Stomach (tissue), 4 donors: ENCODE measurements around the gene FBN2.

ENCODE experiments used
- POLR2A ChIP-seq, 4 donors: fragments of 450-650 bp; IDR thresholded peaks; one replicate each; pipeline ENCODE4 v1.6.1; 2016; ENCODE audit warnings: antibody characterized with exemption in 4 of 4, control low read depth in 2 of 4, mild to moderate bottlenecking in 1 of 4, moderate library complexity in 1 of 4
- POLR2AphosphoS5 ChIP-seq, 3 donors: sonication (generic); formaldehyde crosslinking; IDR thresholded peaks; one replicate each; pipeline ENCODE4 v1.6.1; 2016; ENCODE audit warnings: antibody characterized with exemption in 3 of 3
- TF ChIP-seq, protein P1 (sequence below), 7 experiments: fragments of 450-650 bp in 4 of 7; fragments of 200-600 bp in 3 of 7; sonication (generic) in 3 of 7; IDR thresholded peaks; one replicate each; pipeline ENCODE4 v1.5.1; 2016 to 2019; ENCODE audit warnings: antibody characterized with exemption in 7 of 7, control low read depth in 2 of 7, mild to moderate bottlenecking in 1 of 7

DNA sequence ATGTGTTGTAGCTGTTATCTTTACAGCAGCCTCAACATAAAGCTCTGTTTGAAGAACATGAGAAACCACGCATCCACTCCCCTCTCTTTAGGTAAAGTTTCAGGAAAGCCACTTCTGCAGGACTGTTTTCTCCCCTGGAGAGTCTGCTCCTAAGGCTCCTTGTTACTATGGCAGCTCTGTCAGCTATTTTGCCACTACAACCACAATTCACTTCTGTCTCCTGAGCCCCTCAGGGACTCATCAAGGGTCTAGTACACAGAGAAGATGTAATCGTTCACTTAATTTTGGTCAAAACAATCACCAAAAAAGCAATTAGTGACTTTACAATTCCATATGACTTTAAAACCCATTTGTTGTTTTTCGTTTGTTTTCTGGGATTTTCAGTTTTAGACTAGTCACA, 157.7 kb downstream of the FBN2 start:
- no peak for TF ChIP-seq POLR2A (IDR thresholded peaks at IDR 0.05)
- TF ChIP-seq, protein P1, sequence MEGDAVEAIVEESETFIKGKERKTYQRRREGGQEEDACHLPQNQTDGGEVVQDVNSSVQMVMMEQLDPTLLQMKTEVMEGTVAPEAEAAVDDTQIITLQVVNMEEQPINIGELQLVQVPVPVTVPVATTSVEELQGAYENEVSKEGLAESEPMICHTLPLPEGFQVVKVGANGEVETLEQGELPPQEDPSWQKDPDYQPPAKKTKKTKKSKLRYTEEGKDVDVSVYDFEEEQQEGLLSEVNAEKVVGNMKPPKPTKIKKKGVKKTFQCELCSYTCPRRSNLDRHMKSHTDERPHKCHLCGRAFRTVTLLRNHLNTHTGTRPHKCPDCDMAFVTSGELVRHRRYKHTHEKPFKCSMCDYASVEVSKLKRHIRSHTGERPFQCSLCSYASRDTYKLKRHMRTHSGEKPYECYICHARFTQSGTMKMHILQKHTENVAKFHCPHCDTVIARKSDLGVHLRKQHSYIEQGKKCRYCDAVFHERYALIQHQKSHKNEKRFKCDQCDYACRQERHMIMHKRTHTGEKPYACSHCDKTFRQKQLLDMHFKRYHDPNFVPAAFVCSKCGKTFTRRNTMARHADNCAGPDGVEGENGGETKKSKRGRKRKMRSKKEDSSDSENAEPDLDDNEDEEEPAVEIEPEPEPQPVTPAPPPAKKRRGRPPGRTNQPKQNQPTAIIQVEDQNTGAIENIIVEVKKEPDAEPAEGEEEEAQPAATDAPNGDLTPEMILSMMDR (IDR thresholded peaks at IDR 0.05) = no peak
- TF ChIP-seq POLR2AphosphoS5 (IDR thresholded peaks at IDR 0.05) = no peak
